Parathyroid adenoma (tissue), 2 donors: ENCODE data around the gene CDH26.
"Not testable (repeated sequence)": the region's sequence is repeated elsewhere in the genome, so short reads cannot be mapped to it uniquely, and the experiment has no call there.

ENCODE experiments used
- H2AFZ ChIP-seq: fragments of 300-600 bp; sonication (generic); one replicate; pipeline ENCODE4 v1.7.0; 2017; ENCODE audit warnings: antibody characterized with exemption, mild to moderate bottlenecking
- H3K27ac ChIP-seq: fragments of 300-600 bp; sonication (generic); one replicate; pipeline ENCODE4 v1.7.0; 2017
- H3K27me3 ChIP-seq: fragments of 300-600 bp; sonication (generic); one replicate; pipeline ENCODE4 v1.7.0; 2017; ENCODE audit warnings: low read length; ENCODE audit not compliant: control insufficient read depth, insufficient read depth
- H3K36me3 ChIP-seq: fragments of 300-600 bp; sonication (generic); one replicate; pipeline ENCODE4 v1.7.0; 2017; ENCODE audit warnings: low read length; ENCODE audit not compliant: control insufficient read depth, insufficient read depth
- H3K4me1 ChIP-seq: fragments of 300-600 bp; sonication (generic); one replicate; pipeline ENCODE4 v1.7.0; 2017; ENCODE audit warnings: control low read depth
- H3K4me2 ChIP-seq: fragments of 300-600 bp; sonication (generic); one replicate; pipeline ENCODE4 v1.7.0; 2017; ENCODE audit warnings: low read length
- H3K4me3 ChIP-seq: fragments of 300-600 bp; sonication (generic); one replicate; pipeline ENCODE4 v1.7.0; 2017; ENCODE audit warnings: low read depth, low read length
- H3K79me2 ChIP-seq: fragments of 300-600 bp; sonication (generic); one replicate; pipeline ENCODE4 v1.7.0; 2017; ENCODE audit warnings: control low read depth
- H3K9ac ChIP-seq: fragments of 300-600 bp; sonication (generic); one replicate; pipeline ENCODE4 v1.7.0; 2017; ENCODE audit warnings: mild to moderate bottlenecking
- H3K9me3 ChIP-seq: fragments of 300-600 bp; sonication (generic); one replicate; pipeline ENCODE4 v1.7.0; 2017; ENCODE audit warnings: low read length; ENCODE audit not compliant: control insufficient read depth
- TF ChIP-seq, protein P1 (sequence below): fragments of 300-600 bp; sonication (generic); IDR thresholded peaks from one replicate; pipeline ENCODE4 v1.7.0; 2017; ENCODE audit warnings: antibody characterized with exemption, mild to moderate bottlenecking
- donor health status: primary hyperparathyroidism.

CDH26 gene

GRCh38 chr20:59948828-59949720, 9.1 kb upstream of the CDH26 start:
- peaks cover 6% of the 10 kb centered on the region for H3K79me2 ChIP-seq
- H3K27ac ChIP-seq: no peak overlapping the region
- no peak overlapping the region for H3K4me3 ChIP-seq
- H3K27me3 ChIP-seq: no peaks in the 10 kb centered on the region
- TF ChIP-seq, protein P1, sequence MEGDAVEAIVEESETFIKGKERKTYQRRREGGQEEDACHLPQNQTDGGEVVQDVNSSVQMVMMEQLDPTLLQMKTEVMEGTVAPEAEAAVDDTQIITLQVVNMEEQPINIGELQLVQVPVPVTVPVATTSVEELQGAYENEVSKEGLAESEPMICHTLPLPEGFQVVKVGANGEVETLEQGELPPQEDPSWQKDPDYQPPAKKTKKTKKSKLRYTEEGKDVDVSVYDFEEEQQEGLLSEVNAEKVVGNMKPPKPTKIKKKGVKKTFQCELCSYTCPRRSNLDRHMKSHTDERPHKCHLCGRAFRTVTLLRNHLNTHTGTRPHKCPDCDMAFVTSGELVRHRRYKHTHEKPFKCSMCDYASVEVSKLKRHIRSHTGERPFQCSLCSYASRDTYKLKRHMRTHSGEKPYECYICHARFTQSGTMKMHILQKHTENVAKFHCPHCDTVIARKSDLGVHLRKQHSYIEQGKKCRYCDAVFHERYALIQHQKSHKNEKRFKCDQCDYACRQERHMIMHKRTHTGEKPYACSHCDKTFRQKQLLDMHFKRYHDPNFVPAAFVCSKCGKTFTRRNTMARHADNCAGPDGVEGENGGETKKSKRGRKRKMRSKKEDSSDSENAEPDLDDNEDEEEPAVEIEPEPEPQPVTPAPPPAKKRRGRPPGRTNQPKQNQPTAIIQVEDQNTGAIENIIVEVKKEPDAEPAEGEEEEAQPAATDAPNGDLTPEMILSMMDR: peak; percentile 74
- H3K36me3 ChIP-seq: no peaks in the 10 kb centered on the region
- no peak overlapping the region for H2AFZ ChIP-seq
- no peaks in the 10 kb centered on the region for H3K4me1 ChIP-seq
- no peak overlapping the region for H3K4me2 ChIP-seq
- H3K9ac ChIP-seq: no peak overlapping the region
- H3K9me3 ChIP-seq: no peaks in the 10 kb centered on the region

GRCh38 chr20:59949911-59950310, 8.3 kb upstream of the CDH26 start:
- no peaks in the 10 kb centered on the region for H3K79me2 ChIP-seq
- H3K4me1 ChIP-seq: no peaks in the 10 kb centered on the region
- no peaks in the 10 kb centered on the region for H3K36me3 ChIP-seq
- no peak overlapping the region for H2AFZ ChIP-seq
- no peak overlapping the region for H3K4me2 ChIP-seq
- no peaks in the 10 kb centered on the region for H3K27me3 ChIP-seq
- no peak overlapping the region for H3K27ac ChIP-seq
- H3K4me3 ChIP-seq: no peak overlapping the region
- H3K9ac ChIP-seq: no peak overlapping the region
- no peaks in the 10 kb centered on the region for H3K9me3 ChIP-seq
- TF ChIP-seq, protein P1: no peak

- Histone ChIP-seq H3K9me3 (no peaks in the 10 kb centered on the region), H3K4me2 (no peak overlapping the region), H2AFZ (no peak overlapping the region), H3K4me3 (no peak overlapping the region), H3K27ac (no peak overlapping the region), H3K79me2 (no peaks in the 10 kb centered on the region), H3K4me1 (no peaks in the 10 kb centered on the region), H3K36me3 (no peaks in the 10 kb centered on the region), H3K27me3 (no peaks in the 10 kb centered on the region), H3K9ac (no peak overlapping the region)
- TF ChIP-seq, protein P1: no peak
Observed at GRCh38 chr20:59954718-59955117, 3.5 kb upstream of the CDH26 start.

GRCh38 chr20:59955131-59955796, 3.0 kb upstream of the CDH26 start:
- no peaks in the 10 kb centered on the region for H3K27me3 ChIP-seq
- no peaks in the 10 kb centered on the region for H3K4me1 ChIP-seq
- TF ChIP-seq, protein P1: peak; percentile 18
- no peak overlapping the region for H2AFZ ChIP-seq
- H3K36me3 ChIP-seq: no peaks in the 10 kb centered on the region
- H3K9ac ChIP-seq: no peak overlapping the region
- no peak overlapping the region for H3K4me3 ChIP-seq
- H3K9me3 ChIP-seq: no peaks in the 10 kb centered on the region
- H3K4me2 ChIP-seq: no peak overlapping the region
- no peak overlapping the region for H3K27ac ChIP-seq
- no peaks in the 10 kb centered on the region for H3K79me2 ChIP-seq

GRCh38 chr20:59957568-59957967, 655 bp upstream of the CDH26 start:
- H3K4me1 ChIP-seq: not testable (repeated sequence)

More at GRCh38 chr20:59957568-59957967, 655 bp upstream of the CDH26 start:
- H3K27me3 ChIP-seq, H3K4me2 ChIP-seq, H3K79me2 ChIP-seq, H3K27ac ChIP-seq, H3K36me3 ChIP-seq, H3K9me3 ChIP-seq, H3K9ac ChIP-seq, H3K4me3 ChIP-seq, H2AFZ ChIP-seq: not testable (repeated sequence)
